Left renal cortex interstitium (tissue), 4 donors: ENCODE results near the gene SLC18A3. TPM values are rescaled to one million over a fixed set of nuclear protein-coding genes. Genes with fewer than 3 reads are reported as not detected.

ENCODE experiments used
- DNase-seq, 4 donors: peaks; one replicate each; pipeline ENCODE4 v3.0.0-alpha.2; 2013; ENCODE audit warnings: low read depth in 4 of 4, low spot score in 2 of 4, missing footprints in 1 of 4
- polyA plus RNA-seq, 4 donors: library from polyadenylated mRNA; unstranded; fragments of 120-200 nt; gene quantifications; one replicate each; pipeline ENCODE4 v1.2.1, GENCODE V29; 2013; ENCODE audit not compliant: insufficient read length in 4 of 4

The SLC18A3 gene
- polyA plus RNA-seq, 4 donors = 0.06 TPM; not detected in 3

DNA sequence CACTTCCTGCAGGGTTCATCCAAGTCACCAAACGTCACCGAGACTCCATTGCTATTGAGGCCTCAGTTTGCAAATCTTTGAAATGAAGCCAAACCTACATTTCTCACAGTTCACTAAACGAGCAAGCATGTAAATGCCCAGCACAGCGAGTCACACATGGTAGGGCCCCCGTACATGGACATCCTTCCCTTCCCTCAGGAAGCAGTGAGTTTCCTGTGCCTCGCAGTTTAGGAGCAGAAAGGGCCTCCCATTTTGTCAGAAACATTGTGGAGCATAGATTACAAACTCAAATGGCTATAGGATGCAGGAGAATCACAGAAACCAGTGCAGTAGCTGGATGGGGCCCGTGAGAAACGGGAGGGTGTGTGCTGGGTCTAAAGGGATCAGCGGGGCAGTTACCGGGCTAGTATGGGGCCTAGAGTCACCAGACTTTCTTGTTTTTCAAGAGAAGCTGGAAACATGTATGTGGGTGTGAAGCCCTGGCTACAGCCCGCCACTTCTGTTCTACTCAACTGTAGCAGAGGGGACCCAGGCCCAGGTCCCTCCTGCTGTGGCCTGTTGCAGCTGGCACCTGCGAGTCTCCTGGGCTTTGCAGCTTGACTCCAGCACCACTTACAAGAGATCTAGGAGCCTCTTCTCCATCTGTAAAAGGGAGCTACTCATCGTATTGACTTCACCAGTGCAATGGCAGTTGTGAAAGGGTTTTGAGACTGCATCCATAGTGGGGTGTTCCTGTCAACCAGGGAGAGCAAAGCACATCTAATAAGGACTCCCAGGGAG is 14.2 kb upstream of the SLC18A3 start:
- DNase-seq = no peak

DNA sequence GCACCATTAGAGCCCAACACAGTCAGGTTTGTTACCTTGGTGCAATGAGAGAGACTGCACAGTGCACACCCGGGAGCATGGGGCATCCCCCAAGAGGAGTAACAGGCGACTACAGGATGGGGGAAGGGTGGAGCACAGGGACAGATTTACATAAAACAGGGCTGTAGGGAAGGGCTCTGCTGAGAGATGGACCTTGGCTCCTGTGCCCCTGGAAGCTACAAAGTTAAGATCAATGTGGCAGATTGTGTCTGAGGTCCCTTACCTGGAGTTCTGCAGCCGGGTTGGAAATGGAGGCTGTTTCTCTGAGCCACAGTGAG is 13.7 kb upstream of the SLC18A3 start:
- no peak for DNase-seq

DNA sequence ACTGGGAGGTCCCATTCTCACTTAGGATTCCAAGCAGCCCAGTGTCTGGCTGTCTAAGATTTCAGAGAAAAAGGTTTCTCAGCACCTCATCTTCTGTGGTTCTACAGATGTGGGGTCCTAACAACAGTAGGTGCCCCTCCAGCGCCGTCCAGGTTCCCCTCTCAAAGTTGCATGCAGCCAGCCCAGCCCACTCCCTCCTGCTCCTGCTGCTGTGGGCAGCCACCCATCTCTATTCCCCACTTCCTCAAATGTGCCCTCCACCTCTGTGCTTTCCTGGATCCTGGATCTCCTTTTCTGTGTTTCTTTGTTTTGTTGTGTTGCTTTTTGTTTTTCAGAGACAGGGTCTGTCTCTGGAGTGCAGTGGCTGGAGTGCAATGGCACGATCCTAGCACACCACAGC is 13.3 kb upstream of the SLC18A3 start:
- no peak for DNase-seq

DNA sequence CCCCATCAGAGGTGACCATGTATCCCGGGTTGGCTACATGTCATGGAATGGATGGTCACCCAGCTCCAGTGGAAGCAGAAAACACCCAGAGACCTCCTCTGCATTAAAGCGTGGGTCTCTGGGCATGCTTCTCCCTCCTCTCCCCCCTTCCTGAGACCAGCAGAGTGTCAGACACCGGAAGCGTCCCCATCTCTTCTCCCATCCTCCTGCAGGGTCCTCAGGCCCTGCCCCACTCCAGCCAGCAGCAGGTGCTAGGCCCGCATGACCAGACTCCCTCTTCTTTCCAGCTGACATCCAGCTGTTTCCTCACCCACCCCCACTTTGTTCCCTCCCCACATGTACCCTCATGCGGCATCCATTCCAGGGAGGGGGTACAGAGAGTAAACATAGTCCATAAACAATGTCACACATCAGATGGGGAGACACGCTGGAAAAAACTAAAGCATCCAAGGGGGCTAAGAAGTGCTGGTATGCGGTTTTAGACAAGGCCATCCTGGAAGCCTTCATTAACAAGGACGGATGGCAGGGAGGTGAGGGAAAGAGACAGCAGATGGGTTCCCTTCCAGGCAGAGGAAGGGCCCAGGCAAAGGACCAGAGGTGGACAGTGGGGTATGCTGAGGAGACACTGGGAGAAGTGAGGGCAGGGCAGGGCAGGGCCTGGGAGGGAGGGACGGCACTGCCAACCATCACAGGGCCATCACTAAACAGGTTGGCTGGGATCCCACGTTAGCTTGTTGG is 12.5 kb upstream of the SLC18A3 start:
- no peak for DNase-seq

DNA sequence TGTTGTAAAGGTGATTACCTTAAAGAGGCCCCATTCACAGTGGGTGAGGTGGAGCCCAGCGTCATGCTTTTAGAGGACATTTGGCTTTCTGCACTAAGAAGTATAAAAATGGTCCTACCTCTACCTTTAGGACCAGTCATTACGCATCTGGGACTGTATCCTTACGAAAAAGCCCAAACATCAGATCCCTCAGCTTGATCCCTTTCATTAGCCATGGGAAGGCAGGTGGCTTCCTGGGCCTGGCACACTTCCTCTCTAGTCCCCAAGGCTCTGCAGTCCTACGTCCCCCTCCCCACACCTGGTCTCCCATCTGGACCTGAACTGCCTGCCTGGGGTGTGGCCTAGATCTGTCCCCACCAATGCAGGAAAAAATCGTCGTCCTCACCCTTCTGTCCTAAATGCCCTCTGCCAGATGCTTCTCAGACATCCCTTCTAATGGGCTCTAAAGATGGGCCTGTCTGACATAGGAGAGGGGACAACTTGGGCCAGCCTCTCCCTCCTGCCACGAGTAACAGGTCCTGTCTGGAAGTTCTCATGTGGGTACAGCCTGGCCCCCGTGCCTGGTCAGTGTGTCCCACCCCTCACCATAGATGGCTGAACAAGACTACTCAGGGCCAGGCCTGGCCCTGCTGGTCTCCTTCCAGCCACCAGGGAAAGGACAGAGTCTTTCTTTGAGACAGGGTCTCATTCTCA is 11.8 kb upstream of the SLC18A3 start:
- no peak for DNase-seq

DNA sequence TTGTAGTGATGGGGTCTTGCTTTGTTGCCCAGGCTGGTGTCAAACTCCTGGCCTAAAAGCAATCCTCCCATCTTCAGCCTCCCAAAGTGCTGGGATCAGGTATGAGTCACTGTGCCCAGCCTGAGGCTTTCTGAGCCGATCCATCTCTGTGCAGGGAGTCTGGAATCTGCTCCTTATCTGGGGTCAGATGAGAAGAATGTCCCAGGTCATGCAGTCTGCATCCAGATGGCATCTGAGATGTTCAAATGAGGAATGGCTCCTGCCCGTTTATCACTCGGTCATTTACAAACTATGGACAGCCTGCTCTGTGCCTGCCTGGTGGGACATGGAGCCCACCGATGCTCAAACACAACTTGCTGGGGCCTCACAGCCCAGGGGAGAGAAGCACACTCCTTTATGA is 11.1 kb upstream of the SLC18A3 start:
- DNase-seq = no peak

DNA sequence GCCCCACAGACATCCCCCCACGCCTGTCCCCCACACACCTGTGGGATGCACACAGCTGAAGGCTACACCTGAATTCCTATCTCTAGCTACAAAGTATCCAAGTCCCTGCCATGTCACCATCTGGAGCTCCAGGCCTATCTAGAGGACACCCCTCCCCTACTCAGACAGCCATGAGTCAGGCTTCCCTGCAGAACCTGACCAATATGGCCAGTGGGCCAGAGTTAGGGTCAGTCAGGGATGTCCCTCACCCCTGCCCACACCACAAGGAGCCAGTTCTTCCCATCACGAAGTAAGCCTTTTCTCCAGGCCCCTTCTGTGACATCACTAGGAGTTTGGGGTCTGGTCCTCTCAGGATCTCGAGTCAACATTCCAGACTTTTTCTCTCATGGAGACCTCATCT is 10.6 kb upstream of the SLC18A3 start:
- no peak for DNase-seq

DNA sequence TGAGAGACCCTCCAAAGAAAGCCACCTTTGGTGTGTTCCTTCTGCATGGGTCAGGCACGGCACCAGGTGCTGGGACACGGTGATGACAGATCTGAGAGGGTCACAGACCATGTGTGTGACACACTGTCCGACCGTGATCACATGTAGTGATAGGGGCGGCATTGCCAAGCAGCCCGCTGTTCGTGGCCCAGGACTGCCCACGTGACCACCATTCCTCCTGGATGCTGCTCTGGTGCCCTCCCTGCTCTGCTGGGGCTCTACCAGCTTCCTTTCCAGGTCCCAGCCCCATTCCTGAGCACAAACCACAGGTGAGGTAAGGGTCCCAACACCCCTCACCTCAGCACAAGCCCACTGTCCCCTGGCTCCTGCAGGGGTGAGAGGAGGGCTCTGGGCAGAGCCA is 10.1 kb upstream of the SLC18A3 start:
- DNase-seq = no peak

DNA sequence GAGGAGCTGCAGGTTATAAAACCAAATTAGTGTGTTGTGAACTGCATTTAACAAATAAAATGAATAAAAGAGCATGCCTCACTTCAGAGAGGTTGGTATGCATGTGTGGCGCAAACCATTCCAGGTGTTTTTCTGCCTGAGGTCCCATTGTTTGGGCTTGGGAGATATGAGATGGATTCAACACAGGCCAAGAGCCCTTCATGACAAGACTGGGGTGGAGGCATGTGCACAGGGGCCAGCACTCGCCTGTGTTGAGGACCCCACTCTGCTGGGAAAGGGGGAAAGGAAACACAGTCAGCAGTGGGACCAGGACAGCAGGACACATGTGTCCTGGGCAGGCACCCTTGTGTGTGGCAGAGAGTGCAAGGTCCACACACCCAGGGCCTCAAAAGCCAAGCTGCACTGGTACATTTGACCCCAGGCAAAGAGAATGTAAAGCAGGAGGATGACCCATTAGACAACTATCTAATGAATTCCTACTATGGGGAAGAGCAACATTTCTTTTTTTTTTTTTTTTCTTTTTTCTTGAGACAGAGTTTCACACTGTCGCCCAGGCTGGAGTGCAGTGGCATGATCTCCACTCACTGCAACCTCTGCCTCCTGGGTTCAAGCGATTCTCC is 9.2 kb upstream of the SLC18A3 start:
- no peak for DNase-seq

DNA sequence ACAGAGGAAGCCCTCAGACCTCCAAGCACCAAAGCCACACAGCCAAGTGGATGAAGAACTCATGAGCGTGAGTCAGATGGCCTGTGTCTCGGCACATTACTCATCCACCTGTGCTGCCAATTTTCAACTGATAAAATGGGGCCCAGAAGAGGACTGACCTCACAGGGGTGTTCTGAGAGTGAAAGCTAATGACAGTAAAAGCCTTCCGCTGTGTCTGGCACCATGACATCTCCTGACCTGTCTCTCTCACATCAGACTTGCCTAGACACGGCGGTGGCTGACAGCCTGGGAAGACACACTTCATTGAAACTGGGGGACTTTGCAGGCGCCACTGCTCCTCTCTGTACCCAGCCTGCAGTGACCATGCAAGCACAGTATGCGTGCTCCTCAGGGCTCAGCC is 8.3 kb upstream of the SLC18A3 start:
- DNase-seq = no peak

DNA sequence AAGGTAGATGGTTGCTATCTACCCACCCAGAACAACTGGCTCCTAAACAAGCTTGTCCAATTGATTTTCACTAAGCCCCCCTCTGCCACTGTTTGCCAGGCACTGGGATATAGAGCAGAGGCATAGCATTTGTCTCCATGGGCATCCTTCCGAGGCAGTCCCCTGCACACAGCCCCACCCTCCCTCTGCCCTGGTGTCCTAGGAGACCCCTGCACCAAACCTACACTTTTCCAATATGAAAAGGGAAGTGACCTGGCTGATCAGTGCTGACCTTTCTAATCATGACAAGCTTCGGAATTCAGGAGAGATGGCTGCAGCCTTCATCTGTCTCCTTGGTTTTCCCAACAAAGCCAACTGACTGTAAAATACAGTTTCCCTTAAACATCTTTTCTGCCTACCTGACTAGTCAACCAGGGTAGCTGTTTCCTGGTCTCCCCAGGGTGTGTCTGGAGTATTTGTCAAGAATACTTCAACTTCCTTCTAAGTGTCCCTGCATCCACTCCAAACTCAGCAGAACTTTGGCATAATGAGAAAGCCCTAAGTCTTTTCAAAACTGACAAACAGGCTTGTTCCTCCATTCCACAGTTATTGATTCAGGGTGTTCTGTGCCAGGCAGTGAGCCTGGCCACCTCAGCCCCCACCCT is 7.6 kb upstream of the SLC18A3 start:
- no peak for DNase-seq

DNA sequence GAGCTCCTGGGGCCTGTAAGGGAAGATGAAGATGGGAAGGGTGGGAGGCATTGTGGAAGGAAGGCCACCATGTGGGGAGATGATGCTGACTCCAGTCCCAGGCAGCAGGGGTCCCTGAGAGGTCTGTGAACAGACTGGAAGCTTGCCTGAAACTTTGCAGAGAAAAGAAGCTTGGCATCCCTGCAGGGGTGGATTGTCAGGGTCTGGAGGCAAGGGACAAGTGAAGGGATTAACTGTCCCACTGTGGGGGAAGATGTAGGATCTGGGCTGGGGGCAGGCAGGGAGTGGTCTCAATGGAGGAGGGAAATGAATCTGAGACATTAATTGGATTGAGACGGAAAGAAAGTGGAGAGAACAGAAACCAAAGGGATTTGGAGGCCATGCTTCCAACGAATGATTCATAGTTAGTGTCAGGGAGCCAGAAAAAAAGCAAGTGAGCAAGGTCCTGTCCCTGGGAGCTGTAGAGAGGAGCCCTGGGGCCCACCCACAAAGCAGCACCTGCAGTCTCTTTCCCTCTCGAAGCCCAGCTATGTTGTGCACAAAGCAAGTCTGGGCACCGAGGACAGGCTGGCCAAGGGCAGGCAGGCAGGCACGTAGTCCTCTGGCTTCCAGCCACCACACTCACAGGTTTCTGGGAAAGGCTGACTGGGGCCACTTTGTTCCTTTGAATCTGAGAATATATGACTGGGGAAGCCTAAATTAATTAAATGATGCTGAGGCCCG is 4.7 kb upstream of the SLC18A3 start:
- DNase-seq = no peak

DNA sequence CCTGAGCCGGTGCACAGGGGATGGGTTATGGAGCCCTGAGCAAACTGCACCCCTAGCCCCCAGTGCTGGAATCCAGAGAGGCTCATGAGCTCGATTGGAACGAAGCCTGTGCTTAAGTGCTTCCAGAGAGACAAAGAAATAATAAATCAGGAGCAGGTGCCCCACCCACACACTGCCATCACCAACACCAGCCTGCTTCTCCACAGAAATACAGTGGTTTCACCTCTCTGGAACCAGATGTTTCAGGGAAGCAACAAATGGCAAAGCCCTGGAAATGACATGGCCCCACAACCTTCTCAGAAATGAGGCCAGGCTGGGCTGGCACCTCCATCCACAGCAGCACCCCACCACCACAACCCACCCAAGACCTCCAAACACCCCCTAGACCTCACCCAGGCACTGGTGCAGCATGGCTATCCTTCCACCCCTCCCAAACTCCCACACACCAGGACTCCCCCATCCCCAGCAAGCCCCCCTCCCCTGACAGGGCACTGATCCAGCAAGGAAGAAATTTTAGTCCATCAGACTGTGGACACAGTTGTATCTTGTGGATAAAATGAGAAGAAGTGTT is 4.1 kb upstream of the SLC18A3 start:
- DNase-seq = no peak

DNA sequence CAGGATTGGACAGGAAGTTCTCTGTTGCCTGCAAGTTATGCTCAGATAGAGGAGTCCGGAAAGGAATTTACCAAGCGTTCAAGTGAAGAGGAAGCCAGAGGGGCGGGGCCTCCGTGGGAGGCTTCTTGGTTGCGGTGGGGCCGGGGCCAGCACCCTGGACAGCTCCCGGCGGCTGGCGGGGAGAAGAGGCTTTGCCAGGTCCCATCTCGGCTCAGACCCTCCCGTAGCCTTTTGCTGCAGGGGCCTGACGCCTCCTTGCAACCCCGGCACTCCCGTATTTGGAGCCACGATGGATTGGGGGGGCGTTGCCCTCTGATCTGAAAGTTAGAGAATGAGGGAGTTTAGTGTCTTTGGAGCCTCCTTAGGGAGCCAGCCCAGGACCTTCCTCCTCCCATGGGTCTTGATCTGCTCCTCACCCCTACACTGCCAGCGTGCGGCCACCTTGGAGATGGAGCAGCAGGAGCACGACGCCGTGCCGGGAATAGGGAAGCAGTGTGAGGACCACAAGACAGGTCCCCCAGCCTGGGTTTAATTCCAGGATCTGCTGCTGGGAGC is 3.1 kb upstream of the SLC18A3 start:
- peak; percentile 29 to 69 (median 60) for DNase-seq

DNA sequence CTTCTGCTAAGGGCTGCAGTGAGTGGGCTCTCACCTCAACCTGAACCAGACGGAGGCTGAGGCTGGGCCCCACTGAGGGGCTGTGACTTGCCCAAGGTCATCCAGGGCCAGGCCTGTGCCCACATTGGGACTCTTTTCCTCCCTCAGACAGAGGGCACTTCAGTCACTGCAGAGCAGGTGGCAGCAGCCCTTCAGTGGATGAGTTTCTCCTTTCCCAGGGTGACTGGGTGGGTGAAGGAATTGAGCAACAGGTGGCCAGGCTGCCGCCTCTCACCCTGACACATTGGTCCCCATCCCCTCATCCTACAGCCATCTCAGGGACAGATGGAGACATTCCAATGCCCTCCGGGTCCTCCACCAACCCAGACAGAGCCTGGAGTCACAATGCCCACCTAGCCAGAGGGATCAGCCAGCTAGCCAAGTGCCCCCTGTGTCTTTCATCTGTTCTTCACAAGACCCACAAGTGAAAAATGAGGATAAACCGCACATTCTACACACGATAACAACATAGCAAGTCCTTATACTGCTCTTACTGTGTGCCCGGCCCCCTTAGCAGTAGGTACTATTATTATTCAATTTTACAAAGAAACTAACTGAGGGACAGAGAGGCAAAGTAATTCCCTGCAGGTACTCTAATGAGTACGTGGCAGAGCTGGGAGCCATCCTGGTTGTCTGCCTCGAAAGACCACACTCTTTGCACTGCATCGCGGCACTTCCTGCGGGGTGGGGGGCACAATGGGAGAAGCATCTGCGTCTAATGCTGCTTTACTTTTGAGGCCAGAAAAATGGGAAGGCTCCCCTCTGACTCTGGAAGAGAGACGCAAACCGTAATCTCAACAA is 1.7 kb upstream of the SLC18A3 start:
- DNase-seq = no peak

DNA sequence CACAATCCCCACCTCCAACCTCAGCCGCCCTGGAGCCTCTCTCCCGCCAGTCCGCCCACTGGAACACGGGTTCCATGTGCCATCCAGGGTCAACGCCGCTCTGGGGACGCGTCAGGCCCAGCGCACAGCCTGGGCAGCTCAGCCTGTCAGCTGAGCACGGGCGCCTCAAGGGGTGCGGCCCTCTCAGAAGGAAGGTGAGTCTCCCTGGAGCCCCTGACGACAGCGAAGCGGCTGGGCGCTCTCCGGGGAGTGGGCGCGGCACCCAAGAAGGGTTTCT is 1.2 kb upstream of the SLC18A3 start:
- no peak for DNase-seq

DNA sequence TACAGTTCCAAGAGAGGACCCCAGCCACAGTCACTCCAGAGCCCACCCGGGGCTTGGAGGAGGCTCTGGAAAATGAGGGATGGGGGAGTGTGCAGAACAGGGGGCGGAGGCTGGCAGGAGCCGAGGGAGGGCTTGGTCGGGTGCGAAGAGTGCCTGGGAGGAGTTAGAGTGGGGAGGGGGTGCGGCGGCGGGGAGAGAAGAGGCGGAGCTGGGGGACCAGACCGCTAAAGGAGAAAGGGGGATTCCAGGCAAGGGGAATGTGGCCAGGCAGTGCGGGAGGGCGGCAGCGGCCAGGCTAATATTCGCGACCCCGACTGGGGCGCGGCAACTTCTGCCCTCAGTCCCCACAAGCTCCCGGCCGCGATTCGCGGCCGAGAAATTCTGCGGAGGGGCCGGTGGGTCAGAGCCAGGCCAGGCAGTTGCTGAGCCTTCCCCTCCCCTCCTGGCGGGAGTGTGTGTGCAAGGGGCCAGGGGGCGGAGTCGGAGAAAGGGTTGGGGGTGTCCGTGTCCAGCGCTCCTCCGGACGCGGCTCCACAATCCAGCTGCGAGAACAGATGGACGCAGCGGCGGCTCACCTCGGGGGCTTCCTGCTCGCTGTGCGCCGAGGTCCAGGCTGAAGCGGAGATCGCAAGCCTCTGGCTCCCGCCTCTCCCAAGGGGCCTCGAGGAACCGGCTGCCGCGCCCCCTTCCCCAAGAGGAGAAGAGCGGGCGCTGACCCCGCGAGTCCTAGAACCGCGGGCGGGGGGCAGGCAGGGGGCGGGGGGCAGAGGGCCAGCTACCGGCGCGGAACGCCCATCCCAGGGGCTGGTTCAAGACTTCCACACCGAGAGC is 612 bp upstream of the SLC18A3 start:
- DNase-seq = no peak
